GM21529 (cell line): ENCODE data around the gene CACNA1H.

ENCODE experiments used
- ATAC-seq: cut with Tn5 transposase; IDR thresholded peaks from one replicate; pipeline ENCODE4 v1.9.1; 2021; ENCODE audit not compliant: unreplicated experiment

Gene CACNA1H

DNA sequence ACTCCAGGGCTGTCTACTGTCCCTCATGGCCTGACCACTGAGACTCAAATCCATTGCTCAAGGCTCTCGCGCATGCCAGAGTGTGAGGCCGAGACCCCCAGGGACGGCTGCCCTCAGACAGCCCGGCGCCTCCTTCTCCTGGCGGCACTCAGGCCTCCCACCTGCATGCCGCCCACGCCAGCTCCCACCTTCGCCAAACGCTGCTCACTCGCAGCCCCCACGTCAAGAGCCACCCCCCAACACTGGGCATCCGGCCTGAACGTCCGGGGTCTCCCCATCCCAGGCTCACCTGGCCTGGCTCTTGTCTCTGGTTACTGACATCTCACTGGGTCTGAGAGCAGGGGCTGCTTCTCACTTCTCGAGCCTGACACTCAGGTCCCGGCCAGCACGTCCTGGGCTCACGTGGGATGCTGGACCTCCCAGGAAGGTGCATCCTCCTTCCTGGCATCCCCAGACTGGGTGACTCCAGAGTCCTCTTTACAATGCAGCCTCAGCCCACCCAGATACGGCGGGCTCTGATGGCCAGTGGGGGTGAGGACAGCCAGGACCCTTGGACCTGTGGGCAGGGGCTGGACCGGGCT, 12.2 kb upstream of the CACNA1H start:
- no peak for ATAC-seq

DNA sequence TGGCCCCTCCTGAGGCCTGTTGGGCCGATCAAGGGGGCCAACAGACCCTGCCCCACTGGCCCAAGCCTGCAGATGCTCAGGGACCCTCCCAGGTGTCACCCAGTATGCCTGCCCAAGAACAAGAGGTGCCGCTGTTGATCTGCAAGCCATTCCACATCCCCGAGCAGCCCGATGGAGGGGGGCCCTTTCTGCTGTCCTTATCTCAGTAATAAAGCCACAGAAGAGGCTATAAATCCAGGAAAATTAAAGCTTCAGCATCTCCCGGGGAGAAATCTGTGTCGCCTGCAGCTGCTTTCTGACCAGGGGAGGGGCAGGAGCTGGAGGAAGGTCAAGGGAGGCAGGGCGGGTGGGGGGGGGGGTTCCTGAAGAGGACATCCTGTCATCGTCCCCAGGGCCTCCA, 11.7 kb upstream of the CACNA1H start:
- ATAC-seq = no peak

DNA sequence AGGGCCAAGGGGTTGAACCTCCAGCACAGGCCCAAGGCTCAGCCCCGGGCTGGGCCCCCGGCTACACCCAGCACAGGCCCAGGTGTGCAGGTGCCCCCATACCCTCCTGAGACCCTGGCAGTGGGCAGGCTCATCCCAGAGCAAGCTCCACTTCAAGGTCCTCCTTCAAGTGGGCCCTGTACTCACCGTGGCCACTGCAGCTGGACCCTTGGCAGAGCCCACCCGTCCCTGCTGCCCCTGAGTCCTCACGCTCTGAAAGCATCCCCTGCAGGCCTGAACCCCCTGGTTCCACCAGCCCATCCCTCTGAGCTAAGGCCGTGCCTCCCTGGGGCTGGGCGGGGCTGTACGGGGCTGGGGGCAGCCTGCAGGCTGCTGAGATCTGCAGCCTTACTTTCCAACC, 11.2 kb upstream of the CACNA1H start:
- ATAC-seq = no peak

DNA sequence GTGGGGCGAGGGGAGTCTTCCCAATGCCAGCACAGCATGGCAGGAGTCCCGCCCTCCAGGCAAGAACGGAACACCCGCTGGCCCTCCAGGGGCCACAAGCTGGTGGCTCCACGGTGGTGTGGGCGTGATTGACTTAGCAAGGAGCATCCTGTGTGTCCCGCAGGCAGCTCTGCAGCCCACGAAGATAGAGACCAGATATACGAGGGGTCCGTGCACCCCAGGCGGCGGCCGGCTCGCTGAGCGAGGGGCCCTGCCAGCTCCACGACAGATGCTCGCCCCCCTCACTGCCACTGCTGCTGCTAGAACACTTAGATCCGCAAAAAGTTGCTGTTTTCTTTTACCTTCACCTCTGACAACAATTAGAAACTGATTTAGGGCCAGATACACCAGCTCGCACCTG, 10.0 kb upstream of the CACNA1H start:
- no peak for ATAC-seq

DNA sequence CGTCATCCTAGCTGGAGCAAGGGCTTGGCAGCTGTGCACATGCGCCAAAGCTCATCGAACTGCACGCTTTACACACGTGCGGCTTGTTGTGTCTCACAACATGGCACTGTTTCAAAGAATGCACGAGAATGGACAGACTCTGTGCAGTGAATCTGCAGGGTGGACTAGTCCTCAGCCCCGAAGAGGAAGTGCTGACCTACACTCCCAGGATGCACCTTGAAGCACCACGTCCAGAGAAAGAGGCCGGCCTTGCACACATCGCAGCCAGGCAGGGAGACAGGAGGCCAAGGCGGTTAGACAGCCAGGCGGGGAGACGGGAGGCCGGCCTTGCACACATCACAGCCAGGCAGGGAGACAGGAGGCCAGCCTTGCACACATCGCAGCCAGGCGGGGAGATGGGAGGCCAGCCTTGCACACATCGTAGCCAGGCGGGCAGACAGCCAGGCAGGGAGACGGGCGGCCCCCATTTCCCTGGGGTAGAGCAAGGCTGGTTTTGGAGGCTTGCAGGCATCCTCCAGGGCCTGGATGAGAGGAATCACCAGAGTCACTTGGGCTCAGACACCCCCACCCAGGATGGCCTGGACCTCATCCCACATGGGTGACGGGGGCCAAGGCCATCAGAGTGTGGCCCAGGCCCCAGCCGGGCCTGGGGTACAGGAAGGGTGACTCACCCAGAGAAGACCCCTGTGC, 9.0 kb upstream of the CACNA1H start:
- no peak for ATAC-seq

DNA sequence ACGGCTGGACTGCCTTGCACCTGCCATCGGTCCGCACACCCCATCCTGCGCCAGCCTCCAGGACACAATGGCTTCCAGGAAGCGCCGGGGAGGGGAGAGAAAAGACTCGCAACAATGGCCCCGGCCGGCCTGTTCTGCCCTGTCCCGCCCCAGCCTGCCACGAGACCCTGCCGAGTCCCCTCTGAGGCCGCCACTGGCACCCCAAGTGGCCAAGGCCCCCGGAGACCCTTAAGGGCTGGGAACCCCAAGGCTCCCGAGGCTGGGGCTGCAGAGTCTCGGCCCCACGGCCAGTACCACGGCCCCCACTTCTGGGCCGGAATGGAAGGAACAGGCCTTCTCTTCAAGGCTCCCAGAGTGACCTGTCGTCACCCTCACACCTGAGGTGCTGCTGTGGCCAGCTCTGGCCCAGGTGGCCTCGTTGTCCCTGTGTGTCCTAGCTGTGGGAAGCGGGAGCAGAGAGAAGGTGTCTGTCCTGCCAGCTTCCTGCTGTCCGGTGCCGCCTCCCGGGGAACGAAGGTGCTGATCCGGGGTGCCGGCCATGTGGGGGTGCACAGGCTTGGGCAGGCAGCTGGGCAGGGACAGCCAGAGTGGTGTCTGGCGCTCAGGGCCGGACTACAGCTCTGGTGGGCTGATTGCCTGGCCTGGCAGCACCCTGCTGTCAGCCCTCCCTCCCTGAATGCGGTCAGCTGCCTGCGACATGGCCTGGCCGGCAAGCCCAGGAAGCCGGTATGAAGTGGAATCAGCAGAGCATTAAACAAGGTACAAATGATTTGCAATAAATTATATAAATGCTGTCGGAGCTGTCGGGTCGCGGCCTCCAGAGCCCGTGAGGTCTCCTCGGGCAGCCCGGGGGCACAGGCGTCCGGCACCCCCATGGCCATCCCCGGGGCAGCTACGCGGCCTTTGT, 8.2 kb upstream of the CACNA1H start:
- no peak for ATAC-seq

DNA sequence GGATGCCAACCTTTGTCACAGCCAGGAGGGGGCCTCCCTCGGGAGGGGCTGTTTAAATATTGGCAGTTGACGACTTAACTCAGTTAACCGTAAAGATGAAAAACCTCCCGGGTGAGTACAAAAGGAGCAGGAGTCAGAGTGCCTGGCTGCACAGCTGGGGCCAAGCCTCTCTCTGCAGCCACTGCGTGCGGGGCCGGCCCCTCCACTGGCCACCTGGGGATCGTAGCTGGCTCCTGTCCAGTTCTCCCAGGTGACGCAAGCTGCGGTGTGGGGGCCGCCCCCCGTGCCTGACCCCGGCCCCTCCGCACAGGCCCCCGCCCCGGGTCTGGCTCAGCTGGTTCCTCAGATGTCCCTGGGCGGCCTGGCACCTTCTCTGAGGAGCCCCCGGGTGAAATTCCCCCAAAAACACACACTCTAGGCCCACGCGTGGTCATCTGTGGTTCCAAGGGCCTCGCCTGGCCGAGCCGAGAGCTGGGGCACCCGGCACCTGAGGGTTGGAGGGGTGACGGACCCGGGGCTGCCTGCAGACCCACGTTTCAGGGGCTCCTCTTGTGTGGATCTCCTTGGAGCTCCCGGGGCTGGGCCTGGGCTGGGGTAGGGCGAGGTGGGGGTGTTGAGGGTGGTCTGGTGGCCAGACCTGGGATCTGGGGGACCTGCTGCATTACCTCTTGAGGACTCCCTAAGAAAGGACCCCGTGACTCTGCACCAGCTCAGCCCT, 7.4 kb upstream of the CACNA1H start:
- ATAC-seq = no peak

DNA sequence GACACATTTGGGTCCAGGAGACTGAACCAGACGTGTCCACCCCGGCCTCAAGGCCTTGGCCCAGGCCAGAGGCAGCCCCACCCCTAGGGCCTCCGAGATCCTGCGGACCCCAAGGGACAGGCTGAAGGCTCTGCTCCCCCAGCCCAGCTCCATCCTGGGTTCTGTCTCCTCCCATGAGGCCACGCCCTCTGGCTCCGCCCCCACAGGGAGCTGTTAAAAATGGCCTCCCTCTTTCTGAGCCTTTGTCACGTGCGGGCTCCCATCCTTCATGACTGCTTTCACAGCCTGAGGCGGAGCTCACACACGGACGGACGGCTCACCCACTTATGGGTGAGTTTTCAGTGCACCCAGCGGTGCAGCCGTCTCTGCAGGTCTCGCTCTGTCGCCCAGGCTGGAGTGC, 6.5 kb upstream of the CACNA1H start:
- no peak for ATAC-seq

DNA sequence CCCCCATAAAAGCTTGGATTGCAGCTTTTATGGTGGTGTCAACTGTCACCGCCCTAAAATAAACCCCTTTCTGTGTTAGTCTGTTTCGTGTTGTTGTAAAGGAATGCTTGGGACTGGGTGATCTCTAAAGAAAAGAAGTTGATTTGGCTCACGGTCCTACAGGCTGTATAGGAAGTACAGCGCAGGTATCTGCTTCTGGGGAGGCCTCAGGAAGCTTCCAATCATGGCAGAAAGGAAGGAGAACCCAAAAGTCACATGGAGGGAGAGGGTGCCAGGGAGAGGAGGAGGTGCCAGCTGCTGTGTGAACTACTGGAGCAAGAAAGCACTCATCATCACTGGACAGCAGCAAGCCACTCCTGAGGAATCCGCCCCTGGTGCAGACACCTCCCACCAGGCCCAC, 5.9 kb upstream of the CACNA1H start:
- no peak for ATAC-seq

DNA sequence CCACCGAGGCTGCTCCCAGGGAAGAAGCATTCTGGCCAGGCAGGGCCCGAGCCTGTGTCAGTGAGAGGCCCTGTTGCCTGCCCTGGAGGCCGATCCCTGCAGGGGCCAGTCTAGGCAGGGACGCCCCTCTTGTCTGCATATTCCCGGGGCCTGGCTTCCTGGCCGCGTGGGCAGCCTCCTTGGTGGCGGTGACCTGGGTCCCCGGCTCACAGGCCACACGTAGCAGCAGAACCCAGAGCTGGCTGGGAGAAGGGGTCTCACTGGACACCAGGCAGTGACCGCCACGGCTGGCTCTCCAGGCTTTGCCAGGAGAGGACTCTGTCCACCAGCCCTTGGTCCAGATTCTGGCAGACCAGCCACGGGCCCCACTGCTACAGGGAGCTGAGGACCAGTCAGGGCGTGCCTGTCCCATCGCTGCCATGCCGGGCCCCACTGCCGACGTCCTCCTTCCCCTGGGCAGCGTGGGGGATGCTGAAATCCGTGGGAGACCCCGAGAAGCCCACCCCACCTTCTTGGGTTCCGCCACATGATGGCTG, 3.7 kb upstream of the CACNA1H start:
- ATAC-seq = no peak

DNA sequence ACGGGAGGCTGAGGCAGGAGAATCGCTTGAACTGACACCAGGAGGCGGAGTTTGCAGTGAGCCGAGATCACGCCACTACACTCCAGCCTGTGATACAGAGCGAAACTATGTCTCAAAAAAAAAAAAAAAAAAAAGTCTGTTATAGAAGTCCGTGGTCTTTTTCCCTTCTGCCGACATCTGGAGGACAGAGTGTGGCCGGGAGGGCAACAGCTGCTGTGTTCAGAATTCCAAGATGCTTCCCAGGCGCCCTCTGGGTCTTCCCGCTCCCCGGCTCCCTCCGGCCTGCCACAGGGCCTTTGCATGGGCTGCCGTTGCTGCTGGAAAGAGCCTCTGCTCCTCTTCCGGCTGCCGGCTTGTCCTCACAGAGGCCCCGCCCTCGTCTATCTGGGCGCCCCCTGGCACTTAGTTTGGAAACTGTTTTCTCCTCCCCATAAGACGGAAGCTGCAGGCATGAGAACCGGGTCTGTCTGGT, 2.4 kb upstream of the CACNA1H start:
- ATAC-seq = no peak

DNA sequence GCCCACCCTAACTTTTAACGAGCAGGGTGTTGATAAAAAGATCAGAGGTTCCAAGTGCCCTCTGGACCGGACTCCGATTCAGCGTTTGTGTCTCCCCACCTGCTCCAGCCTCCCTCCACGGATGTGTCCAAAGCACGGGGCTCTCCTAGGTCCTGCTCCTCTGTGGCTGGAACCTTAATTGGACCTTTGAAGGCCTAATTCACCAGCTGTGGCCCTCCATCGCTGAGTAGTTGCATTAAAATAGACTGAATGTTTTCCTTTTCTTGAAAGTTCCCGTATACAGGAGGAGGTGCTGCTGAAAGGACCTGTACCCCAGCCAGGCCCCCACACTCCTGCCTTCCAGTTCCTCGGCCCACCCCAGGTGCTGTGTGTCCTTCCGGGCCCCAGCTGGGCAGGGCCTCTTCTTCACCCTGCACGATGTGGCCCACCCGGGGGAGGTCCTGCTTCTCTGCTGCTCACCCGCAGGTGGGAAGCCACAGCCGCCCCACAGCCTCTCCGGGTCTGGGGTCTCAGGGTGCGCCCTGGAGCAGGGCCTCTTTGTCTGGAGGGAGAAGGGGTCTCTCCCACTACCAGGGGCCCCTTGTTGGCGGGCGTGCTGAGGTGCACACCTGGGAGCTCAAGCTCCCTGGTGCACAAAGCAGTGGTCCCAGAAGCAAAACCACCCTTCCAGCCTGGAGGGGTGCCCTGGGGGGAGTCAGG, 1.3 kb upstream of the CACNA1H start:
- no peak for ATAC-seq

DNA sequence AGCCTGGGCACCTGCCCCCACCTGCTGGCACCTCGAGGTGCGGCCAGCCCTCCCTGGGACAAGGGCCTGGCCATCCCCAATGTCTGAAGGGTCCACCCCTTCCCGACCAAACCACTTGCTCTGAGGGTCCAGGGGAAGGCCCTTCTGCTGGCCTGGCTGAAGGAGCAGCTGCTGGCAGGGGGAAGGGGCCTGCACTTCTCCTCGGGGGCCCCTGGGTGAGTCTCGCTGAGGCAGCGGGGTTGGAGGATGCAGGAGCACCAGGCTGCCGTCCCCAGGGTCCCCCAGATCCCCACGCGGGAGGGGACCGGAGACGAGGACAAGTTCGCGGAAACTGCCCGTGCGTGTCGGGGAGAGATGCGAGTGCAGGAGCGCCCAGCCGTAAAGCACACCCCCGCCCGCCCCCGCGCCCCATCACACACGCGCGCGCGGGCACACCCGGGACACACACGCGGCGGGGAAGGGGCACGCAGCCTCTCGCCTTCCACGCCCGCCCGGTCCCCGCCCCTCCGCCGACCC, 725 bp upstream of the CACNA1H start:
- ATAC-seq = no peak

DNA sequence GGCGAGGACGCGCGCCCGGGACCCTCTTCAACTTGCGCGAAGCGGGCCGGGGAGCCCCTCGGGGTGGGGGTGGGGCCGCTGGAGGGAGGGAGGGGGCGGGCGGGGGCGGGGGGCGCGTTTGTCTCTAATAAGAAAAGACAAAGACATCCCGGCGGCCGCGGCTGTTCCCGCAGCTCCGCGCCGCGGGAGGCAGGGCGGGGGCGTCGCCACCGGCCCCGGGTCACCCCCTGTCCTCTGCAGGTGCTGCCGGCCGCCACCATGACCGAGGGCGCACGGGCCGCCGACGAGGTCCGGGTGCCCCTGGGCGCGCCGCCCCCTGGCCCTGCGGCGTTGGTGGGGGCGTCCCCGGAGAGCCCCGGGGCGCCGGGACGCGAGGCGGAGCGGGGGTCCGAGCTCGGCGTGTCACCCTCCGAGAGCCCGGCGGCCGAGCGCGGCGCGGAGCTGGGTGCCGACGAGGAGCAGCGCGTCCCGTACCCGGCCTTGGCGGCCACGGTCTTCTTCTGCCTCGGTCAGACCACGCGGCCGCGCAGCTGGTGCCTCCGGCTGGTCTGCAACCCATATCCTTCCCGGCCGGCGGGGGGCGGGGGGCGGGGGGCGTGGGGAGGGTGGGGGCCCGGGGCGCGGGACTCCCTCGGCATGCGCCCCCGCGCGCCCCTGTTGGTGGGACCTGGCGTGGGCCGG, 714 bp downstream of the CACNA1H start:
- no peak for ATAC-seq

DNA sequence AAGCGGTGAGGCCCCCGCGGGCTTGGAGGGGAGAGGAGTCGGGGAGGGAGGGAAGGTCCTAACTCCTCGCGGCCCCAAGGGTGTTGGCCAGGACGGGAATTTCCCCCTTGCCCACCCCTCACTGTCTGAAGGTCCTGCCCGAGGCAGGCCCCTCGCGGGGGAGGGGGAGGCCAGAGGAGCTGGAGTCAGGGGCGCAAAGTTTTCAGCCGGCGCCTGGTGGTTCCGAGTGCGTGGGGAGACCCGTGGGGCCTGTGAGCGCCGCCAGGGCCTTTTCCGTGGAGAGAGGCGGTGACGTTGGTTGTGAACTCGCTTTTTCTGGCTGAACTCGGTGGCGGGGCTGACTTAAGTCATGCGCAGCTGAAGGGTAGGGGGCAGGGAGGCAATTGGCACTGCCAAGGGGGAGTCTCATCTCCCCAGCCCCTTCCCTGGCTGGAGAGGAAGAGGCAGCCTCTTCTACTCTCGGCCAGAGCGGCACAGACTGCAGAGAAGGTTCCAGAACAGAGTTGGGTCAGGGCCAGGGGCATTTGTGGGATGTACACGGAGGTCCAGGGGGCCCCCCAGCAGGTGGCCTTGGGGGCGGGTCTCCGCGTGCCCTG, 1.5 kb downstream of the CACNA1H start:
- no peak for ATAC-seq

DNA sequence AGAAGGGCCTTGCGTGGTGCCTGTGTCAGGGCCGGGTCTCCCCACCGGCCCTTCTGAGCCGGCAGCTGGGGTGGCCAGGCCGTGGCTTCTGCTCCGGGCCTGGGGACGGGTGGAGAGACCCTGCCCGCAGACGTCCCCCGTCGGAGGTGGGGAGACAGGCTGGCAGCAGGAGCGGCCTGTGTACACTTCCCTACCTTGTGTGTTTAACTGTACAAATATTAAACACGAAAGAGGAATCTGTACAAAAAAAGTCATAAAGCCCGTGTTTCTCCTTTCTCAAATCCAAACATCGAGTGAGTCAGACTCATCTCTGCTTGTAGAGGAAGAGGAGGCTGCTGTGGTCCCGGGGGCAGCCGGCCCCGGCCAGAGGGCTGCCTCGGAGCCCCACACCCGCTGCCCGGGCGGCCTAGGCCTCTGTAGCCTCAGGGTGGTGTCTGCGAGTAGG, 2.0 kb downstream of the CACNA1H start:
- no peak for ATAC-seq

DNA sequence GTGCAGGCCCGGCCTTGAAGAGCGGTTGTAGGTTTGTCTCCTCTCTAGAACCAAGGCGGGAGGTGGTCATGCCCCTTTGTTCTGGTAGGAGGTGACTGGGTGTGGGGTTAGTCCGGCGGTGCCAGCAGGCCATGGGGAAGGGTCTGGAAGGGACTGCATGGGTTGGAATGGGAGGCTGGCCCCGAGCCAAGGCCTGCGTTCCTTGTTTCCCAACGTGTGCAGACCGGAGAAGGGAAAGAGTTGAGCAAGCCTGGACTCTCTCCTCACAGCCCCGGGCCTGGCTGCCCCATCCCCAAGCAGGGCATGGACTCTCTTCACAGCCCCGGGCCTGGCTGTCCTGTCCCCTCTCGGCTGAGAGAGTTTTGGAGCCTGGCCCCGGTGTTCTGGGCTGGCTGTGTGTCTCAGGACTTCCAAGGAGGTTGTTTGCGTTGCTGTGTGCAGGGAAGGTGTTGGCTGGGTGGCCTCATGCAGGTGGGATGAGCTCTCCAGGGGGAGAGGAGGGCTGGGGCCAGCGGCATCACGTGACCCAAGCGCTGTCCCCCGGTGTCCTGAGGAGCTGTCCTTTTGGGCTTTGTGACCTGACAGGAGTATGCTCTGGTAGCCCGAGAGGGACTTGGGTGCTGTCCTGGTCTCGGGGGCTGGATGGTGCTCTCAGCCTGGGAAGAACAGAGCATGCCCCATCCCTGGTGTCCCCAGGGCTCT, 2.6 kb downstream of the CACNA1H start:
- no peak for ATAC-seq
